Medulla oblongata (tissue), 1 donor: Measurements from ENCODE around the gene IRF2BP2.

Experiments used
- DNase-seq: peaks from one replicate; pipeline ENCODE4 v3.0.0-alpha.2; 2015; ENCODE audit errors: extremely low spot score

The IRF2BP2 gene

DNA sequence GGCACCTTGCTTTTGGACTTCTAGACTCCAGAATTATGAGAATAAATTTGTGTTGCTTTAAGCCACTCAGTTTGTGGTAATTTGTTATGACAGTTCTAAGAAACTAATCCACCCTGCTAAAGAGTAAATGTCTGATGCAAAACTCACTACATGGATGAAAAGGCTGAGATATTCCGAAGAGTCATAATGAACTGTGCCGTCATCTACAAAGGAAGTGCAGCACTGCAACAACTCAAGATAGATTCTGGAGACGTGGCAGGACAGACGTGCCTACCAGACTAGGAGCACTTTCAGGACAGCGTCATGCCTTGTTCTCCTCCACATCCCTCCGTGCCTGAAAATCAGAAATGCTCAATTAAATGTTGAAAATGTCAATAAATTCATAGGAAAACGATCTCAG, 24.4 kb upstream of the IRF2BP2 start:
- no peak for DNase-seq

DNA sequence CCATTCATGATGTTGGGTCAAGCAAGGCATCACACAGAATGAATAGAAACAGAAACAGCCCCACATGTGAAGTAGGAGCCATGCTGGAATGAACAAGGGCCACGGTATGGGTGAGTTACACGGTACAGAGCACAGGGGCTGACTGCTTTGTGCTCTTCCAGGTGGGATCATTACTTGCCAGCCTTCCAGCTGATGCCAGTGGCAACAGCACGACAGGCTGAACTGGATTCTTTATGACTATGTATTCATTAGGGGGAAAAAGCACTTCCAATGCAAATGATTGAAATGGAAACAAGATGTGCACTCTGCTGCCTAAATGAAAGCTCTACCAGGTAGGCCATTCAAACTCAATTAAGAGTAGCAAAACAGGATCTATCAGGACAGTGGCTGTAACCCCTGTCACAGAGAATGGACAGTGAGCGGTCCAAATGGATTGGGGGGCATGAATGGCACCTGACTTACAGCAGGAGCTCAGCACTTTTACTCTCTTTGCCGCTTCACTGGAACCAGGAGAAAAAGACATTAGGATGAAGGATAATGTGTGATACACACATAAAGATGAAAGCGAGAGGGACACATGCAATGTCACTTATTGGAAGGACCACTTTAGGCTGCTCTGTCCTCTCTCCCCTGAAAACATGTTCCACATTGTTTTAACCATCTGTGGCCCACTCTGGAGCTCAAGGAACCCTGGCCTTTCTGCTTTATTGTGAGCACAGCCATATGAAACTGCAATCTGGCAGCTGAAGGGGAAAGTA, 23.4 kb upstream of the IRF2BP2 start:
- DNase-seq = no peak

DNA sequence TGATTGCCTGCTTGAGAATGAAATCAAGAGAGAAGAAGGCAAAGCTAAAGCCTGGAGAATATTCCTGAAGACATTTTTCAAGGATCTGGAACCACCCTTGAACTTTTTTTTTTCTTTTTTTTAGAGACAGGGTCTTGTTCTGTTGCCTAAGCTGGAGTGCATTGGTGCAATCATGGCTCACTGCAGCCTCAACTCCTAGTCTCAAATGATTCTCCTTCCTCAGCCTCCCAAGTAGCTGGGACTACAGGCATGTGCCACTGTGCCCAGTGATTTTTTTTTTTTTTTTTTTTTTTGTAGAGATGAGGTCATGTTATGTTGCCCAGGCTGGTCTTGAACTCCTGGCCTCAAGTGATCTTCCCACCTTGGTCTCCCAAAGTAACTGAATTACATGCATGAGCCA, 22.2 kb upstream of the IRF2BP2 start:
- DNase-seq = no peak

DNA sequence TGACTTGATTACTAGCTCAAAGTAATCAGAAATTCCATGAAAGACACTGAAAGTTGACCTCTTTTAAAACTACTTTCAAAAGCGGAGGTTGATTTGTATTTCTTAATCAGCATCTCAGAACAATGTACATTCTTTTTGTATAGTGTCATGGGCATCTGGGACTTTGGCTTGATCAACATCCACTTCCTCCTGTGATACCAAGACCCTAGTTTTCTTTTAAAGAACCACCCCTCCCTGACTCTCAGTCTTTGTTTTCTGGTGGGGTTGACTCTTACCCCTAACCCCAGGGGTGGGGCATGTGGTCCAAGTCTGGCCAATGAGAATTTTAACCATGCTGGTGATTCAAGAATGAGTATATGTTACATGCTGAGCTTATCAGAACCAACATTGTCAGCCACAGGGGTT, 21.7 kb upstream of the IRF2BP2 start:
- no peak for DNase-seq

DNA sequence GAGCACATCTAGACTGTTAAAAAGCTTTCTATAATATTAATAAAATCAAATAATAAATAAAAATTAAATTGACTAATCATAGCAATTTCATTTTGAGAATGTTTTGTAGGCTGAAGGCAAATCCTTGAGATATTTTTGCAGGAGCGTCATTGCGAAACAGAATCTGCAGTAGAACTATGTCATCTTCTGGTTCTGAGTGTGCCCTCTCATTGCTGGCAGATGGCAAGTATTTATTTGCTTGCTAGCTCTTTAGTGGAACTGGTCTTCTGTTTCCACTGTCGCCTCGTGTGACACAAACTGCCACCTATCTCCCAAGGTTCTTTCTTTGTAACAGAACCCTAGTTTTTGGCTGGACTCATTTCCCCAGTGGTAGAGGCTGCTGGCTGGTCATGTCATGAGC, 19.0 kb upstream of the IRF2BP2 start:
- DNase-seq = no peak

DNA sequence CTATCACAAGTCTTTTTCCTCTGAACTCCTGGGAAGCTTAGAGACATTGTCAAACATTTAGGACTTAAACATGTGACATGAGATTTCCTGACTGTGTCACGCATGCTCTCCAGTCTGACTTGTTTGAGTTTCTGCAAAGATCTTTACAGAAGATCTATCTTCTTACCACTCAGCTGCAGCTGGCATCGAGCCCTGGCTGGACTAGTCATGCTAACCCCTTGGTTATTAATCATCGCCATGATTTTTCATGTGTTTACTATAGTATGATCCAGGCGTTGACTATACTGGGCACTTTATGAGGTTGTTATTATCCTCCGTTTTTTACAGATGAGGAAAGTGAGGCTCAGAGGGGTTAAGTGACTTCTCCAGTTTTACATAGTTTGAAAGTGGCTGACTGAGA, 18.1 kb upstream of the IRF2BP2 start:
- no peak for DNase-seq

DNA sequence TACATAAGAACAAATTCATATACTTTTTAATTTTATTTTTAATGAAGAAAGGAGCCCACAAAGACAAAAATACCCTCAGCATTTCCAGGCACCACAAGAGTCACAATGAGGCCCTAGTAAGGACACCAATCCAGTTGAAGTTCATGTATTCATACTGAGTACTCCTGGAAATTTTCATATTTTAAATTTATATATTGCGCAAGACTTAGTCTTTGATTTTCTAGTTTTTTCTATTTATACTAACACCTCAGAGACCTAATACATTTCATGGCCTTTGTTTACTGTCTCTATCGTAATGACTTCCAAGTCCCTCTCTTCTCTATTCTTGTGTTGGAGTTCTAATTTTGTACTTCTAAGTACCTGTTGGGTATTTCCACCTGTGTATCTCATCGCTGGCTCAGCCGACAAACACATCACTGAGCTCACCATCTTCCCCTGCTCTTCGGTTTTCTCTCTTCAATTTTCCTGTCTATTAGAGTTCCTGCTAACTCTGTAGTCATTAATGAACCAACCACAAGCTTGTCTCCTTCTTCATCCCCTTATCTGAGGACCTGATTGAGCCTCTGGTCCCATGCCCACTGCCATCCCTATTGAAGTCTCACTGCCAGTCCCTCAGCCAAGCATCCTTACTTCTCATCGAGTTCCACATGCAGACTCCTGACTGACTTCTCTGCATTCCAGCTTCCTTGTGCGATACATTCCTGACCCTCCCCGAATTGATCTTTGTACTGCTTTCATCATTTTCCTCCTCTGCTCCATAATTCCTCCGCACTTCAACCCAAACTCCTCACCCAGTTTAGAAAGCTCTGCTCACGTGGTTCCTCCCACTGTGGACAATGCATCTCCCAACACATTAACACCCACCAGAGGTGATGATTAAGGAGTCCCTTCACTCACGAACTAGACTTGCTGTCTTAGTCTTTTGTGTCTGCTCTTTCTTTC, 17.3 kb upstream of the IRF2BP2 start:
- no peak for DNase-seq

DNA sequence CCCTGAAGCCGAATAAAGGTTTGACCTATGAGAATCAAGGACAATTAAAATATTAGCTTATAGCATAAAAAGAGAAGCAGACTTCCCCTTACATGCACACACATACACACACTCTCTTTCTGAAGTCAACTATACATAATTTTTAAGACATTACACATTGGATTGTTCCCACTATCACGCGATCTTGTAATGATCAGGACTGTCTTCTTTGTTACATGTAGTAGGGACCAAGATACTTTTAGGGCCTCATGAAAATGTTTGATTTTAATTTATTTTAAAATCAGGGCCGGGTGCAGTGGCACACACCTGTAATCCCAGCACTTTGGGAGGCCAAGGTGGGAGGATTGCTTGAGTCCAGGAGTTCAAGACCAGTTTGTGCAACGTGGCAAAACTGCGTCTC, 16.4 kb upstream of the IRF2BP2 start:
- DNase-seq = no peak

DNA sequence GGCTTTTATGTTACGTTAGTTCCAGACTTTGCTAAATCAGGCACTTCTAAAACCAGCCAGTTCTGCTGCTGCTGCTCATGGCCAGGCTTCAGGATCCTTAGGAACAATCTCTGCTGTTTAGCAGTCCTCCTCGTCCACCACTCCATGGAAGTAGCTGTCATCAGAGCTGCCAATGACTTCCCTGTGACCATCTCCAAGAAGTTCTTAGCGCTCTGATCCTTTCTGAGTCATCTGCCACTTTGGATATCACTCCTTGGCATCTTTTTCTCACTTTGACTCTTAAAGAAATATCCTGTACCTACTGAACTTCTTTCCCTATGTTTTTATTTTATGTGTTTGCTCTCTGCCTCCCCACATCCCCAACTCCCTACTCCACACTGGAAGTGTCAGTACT, 14.7 kb upstream of the IRF2BP2 start:
- no peak for DNase-seq

DNA sequence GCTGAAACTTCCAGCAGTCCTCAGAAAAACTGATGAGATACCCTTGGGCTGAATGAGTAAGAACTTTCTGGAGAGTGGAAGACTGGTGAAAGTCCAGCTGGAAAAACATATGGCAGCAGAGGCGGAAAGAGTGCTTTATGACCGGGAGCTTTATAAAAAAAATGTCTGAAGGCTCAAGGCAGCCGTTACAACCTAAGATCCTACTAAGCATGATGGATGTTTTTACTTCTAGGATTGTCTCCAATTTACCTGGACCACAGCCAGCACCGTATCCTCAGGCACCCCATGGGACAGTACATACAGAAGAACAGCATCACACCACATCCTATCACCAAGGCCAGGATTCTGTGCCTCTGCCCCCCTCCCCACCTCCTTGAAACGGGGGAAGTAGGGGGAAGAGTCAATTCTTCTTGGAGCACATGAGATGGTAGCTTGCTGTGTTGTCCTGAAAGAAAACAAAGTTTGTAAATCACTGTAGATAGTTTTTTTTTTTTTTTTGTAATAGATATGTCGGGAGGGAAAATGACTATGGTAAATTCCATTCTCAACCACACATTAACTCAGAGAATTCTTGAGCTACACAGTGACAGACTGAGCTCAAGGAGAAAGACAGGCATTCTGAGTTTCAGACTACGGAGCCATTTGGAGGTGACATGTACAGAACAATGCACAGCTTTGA, 11.8 kb upstream of the IRF2BP2 start:
- DNase-seq = no peak

DNA sequence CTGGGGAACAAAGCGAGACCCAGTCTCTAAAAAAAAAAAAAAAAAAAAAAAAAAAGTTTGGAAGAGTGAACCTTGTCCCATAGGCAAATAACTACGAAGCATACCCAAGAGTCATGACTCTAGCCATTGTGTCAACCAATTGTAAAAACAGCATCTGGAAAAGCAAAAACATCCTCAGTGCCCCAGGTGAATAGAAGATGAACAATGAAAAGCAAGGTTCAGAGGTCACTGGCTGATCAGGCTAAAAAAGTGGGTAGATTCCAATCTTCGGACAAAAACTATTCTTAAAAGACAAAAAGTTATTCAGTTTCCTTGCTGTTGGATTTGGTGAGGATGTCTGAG, 11.1 kb upstream of the IRF2BP2 start:
- no peak for DNase-seq

DNA sequence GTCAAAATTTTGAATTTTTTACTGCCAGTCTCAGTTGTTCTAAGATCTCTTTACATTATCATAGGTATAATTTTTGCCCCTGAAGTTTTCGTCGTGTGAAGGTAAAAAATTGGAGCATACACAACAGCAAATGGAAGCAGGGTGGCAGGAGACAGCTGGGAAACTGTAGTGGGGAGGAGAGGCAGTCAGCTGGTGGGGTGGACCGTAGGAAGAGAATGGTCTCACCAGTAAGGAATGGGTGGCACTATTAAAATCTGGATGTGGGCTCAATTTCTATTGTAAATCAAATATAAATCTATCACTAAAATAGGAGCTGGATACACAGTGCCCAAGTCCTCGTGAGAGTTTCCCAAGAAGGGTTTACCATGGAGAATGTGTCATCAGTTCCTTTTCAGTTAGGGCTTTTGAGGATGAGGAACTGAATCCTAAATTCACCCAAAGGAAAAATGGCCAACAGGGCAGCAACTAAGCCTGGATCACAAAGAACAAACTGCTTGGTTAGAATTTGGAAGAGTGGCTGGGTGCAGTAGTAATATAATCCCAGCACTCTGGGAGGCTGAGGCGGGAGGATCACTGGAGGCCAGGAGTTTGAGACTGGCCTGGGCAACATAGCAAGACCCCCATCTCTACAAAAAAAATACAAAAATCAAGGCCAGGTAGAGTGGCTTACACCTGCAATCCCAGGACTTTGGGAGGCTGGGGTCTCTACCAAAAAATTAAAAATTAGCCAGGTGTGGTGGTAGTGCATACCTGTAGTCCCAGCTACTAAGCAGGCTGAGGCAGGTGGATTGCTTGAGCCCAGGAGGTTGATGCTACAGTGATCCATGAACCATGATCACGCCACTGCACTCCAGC, 10.5 kb upstream of the IRF2BP2 start:
- DNase-seq = no peak

DNA sequence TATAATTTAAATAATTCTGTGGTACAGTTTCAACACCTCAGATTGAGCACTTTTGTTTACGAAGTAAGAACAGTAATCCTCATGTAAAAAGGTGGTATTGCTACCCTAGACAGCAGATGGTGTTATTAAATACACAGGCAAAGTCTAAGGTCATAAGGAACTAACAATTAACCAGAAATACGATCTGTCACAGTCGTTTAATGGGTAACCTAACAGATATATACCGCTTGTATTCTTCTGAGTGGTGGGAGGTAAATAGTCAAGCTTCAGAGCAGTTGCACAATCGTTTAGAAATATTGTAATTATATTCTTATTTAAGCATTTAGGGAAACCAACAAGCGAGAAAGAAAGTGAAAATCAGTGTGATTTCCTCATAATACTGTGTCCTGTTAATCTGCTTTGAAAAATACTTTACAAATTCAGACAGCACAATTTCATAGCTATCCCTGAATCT, 9.8 kb upstream of the IRF2BP2 start:
- DNase-seq = no peak

DNA sequence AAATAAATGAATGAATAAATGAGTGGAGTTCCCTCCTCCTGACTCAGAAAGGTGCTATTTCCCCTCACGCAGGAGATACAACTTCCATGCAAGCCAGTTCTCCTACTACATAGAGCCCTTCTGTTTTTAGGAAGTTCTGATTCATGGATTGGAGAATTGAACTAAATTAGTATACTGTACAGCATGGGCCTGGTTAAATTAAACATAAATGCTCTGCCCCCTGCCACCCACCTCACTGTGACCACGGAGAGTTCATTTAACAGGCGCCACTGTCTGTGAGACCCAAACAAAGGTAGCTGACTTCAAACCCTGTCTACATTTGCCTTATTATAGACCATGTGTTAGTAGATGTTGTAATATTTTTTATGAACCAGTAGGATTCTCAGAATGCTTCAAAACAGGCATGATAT, 9.1 kb upstream of the IRF2BP2 start:
- DNase-seq = no peak

DNA sequence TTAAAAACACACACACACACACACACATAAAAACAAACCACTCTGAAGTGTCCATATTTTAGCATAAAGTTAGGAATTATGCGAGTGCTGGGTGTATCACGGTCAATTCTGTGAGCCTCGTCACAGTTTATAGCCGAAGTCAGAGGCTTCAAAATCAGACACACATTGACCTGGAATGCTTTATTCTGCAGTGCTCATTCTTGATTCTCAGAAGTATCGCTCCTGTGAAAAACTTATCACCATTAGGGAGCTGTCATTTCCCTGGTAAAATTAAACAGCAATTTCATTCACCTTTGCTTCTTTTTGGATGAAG, 8.7 kb upstream of the IRF2BP2 start:
- no peak for DNase-seq

DNA sequence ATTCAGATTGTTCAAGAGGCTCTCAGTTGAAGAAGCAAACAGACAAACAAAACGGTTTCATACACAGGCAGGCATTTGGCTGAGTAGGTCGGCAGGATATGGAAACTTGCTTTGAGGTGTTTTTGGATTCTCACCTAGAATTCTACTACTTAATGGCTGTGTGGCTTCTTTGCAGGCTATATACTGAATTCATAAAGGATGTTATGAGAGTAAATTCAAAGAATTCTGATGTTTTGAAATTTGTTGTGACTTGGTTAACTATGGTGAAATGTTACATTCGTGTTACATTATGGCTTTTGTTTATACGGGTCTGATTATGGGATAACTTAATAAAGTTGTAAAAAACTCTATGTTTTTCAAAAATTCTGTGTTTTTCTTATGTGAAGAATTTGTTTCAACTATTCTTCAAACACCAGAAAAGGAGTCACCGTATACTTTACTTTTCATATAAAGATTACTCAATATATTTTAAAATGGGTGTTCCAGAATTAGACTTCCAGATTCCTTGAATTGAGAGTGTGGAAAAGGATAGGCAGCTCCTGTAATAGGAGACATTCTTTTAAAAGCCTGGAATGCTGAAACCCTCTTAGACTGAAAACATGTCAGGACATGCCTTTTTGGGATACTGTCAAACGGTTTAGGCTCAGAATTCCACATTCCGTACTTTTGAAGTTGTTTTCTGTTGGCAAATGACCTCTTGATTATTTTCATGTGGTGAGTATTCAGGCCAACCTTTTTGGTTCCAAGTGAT, 8.2 kb upstream of the IRF2BP2 start:
- DNase-seq = no peak

DNA sequence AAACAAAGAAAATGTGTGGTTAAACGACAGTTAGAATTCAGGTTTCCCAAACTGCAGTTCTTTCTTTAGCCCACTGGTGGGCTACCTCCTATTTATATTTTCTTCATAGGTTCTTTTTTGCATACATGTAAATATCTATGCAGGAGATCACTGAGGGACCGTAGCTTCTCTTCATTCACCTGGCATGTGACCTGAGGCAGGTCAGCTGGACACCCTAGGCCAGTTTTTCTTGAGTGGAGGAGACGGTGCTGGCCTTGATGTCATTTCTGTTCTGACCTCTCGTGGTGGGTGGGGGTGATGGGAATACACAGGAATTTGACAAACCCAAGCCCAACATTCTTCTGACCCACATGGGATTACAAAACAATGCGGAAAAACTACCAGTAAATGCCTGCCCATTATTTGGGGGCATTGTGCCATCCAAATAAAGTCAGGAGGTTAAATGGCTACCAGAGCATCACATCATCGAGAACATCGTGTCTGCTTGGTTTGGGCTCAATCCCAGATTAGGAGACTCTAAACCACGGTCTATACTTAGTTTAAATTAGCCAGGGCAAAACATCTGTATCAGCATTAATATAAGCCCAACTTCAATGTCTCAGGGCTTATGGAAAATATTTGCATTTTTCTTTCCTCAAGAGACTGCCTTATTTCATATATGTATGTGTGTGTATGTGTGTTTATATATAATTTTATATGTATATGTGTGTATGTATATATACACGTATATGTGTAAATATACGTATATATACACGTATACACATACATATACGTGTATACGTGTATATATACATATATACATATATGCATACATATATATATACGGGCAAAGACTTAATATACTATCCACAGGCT, 7.4 kb upstream of the IRF2BP2 start:
- DNase-seq = no peak

DNA sequence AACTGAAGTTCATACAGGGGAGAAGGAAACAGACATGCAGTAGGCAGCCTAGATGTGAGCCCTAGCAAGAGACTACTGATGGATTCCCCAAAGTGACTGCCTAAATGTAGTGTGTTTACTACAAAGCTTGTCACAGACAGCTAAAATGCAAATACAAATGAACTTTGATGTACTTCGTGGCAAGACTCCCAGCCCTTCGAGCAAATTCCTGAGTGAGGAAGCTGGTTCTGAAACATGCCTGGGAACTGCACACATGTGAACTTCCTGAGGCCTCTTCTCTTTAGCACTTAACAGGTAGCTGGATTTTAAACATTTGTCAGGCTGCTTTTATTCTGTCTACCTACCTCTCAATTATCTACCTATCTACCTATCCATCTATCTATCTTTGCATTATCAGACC, 6.7 kb upstream of the IRF2BP2 start:
- DNase-seq = no peak

DNA sequence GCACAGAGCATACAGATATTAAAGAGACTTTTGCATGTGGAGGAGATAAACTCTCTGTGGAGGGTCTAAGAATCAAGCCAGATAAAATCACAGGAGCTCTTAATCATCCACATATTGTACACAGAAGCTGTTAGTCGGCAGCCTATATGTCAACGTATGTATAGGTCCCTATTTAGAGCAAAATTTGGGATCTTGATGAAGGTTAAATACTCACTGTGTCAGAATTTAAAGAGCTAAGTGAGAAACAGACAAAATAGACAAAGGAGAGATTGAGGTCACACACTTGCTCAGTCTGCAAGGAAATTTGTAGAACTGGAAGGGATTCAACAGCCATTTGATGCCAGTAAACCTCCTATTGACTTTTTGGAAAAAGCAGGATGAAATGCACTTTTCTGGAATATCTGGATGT, 4.1 kb upstream of the IRF2BP2 start:
- peak; percentile 81 for DNase-seq
